H9 (cell line): ENCODE data around the gene OR2AE1. TPM values are rescaled to one million over a fixed set of nuclear protein-coding genes. Genes with fewer than 3 reads are reported as not detected.

Experiments used
- DNase-seq: peaks from one replicate; pipeline ENCODE4 v3.0.0-alpha.2; 2017
- H2AFZ ChIP-seq: one replicate; pipeline ENCODE4 v1.6.1; 2013; ENCODE audit warnings: mild to moderate bottlenecking, low read length, control low read depth, moderate library complexity
- H2AK5ac ChIP-seq: 2 replicates; pipeline ENCODE4 v1.6.1; 2013; ENCODE audit warnings: low read length, control low read depth, mixed read lengths; ENCODE audit not compliant: insufficient read length
- H2BK120ac ChIP-seq: one replicate; pipeline ENCODE4 v1.6.1; 2013; ENCODE audit warnings: low read depth, mild to moderate bottlenecking, low read length, control low read depth, inconsistent platforms; ENCODE audit not compliant: poor library complexity, severe bottlenecking
- H2BK12ac ChIP-seq: 2 replicates; pipeline ENCODE4 v1.6.1; 2013; ENCODE audit warnings: low read length, control low read depth, mixed read lengths, low read depth; ENCODE audit not compliant: insufficient read length
- H2BK15ac ChIP-seq: 2 replicates; pipeline ENCODE4 v1.6.1; 2013; ENCODE audit warnings: low read depth, low read length, control low read depth
- H2BK20ac ChIP-seq: one replicate; pipeline ENCODE4 v1.6.1; 2013; ENCODE audit warnings: low read depth, mild to moderate bottlenecking, low read length, control low read depth, inconsistent platforms; ENCODE audit not compliant: poor library complexity, severe bottlenecking
- H2BK5ac ChIP-seq: 2 replicates; pipeline ENCODE4 v1.6.1; 2013; ENCODE audit warnings: low read length, control low read depth, mixed read lengths; ENCODE audit not compliant: insufficient read length
- H3K14ac ChIP-seq: 2 replicates; pipeline ENCODE4 v1.6.1; 2013; ENCODE audit warnings: low read length, control low read depth; ENCODE audit not compliant: insufficient read depth
- H3K18ac ChIP-seq: 2 replicates; pipeline ENCODE4 v1.6.1; 2013; ENCODE audit warnings: low read depth, mild to moderate bottlenecking, mixed read lengths, low read length, control low read depth; ENCODE audit not compliant: insufficient read length
- H3K23ac ChIP-seq: 2 replicates; pipeline ENCODE4 v1.6.1; 2013; ENCODE audit warnings: low read length, control low read depth, mixed read lengths, low read depth; ENCODE audit not compliant: insufficient read length
- H3K23me2 ChIP-seq: 2 replicates; pipeline ENCODE4 v1.6.1; 2013; ENCODE audit warnings: low read depth, mild to moderate bottlenecking, mixed read lengths, low read length, control low read depth; ENCODE audit not compliant: insufficient read length, poor library complexity, severe bottlenecking
- H3K27ac ChIP-seq: 2 replicates; pipeline ENCODE4 v1.5.1; 2013; ENCODE audit warnings: low read length, control low read depth, mixed read lengths, low read depth; ENCODE audit not compliant: insufficient read length
- H3K27me3 ChIP-seq: 2 replicates; pipeline ENCODE4 v1.6.1; 2013; ENCODE audit warnings: low read length, control low read depth, inconsistent platforms; ENCODE audit not compliant: insufficient read depth
- H3K4ac ChIP-seq: 2 replicates; pipeline ENCODE4 v1.6.1; 2013; ENCODE audit warnings: low read depth, mild to moderate bottlenecking, control low read depth, inconsistent platforms, low read length, moderate library complexity
- H3K4me1 ChIP-seq: 2 replicates; pipeline ENCODE4 v1.6.1; 2013; ENCODE audit warnings: low read length, control low read depth, inconsistent platforms; ENCODE audit not compliant: insufficient read depth
- H3K4me2 ChIP-seq: 2 replicates; pipeline ENCODE4 v1.6.1; 2013; ENCODE audit warnings: low read length, control low read depth, mixed read lengths; ENCODE audit not compliant: insufficient read length, insufficient read depth
- H3K56ac ChIP-seq: 2 replicates; pipeline ENCODE4 v1.6.1; 2013; ENCODE audit warnings: low read depth, mild to moderate bottlenecking, mixed read lengths, low read length, control low read depth; ENCODE audit not compliant: insufficient read length
- H3K79me1 ChIP-seq: 2 replicates; pipeline ENCODE4 v1.6.1; 2013; ENCODE audit warnings: low read depth, mild to moderate bottlenecking, moderate library complexity, low read length, control low read depth, inconsistent platforms; ENCODE audit not compliant: insufficient read depth, poor library complexity, severe bottlenecking
- H3K79me2 ChIP-seq: 2 replicates; pipeline ENCODE4 v1.6.1; 2013; ENCODE audit warnings: low read length, control low read depth, inconsistent platforms; ENCODE audit not compliant: insufficient read depth
- H3K9ac ChIP-seq: 2 replicates; pipeline ENCODE4 v1.6.1; 2013; ENCODE audit warnings: low read length, control low read depth, mixed read lengths; ENCODE audit not compliant: insufficient read length; ENCODE audit errors: extremely low read depth
- H3K9me3 ChIP-seq: one replicate; pipeline ENCODE4 v1.6.1; 2013; ENCODE audit warnings: low read depth, low read length, inconsistent platforms; ENCODE audit not compliant: control insufficient read depth
- H3T11ph ChIP-seq: one replicate; pipeline ENCODE4 v1.6.1; 2013; ENCODE audit warnings: mild to moderate bottlenecking, low read length, control low read depth, inconsistent platforms
- H4K20me1 ChIP-seq: one replicate; pipeline ENCODE4 v1.6.1; 2013; ENCODE audit not compliant: control insufficient read depth, insufficient read length, insufficient read depth
- H4K5ac ChIP-seq: 2 replicates; pipeline ENCODE4 v1.6.1; 2013; ENCODE audit warnings: low read depth, mild to moderate bottlenecking, mixed read lengths, low read length, control low read depth; ENCODE audit not compliant: insufficient read length
- H4K8ac ChIP-seq: replicated peaks from 2 replicates; pipeline ENCODE4 v1.6.1; 2013; ENCODE audit warnings: low read length, control low read depth, mixed read lengths, low read depth; ENCODE audit not compliant: insufficient read length
- H4K91ac ChIP-seq: 2 replicates; pipeline ENCODE4 v1.6.1; 2013; ENCODE audit warnings: low read depth, mild to moderate bottlenecking, moderate library complexity, mixed read lengths, low read length, control low read depth; ENCODE audit not compliant: insufficient read length
- H3K27ac Mint-ChIP-seq, 3 experiments: 2 replicates in 2 of 3; 3 replicates in 1 of 3; pipeline ENCODE4 v1.8.0; 2020 to 2021; ENCODE audit warnings: mixed read lengths in 3 of 3, mild to moderate bottlenecking in 1 of 3, moderate library complexity in 1 of 3
- H3K27me3 Mint-ChIP-seq: 2 replicates; pipeline ENCODE4 v1.8.0; 2021; ENCODE audit warnings: low read depth, mild to moderate bottlenecking, moderate library complexity, mixed read lengths
- H3K36me3 Mint-ChIP-seq, 3 experiments: 2 replicates in 2 of 3; 3 replicates in 1 of 3; pipeline ENCODE4 v1.8.0; 2020 to 2021; ENCODE audit warnings: low read depth in 3 of 3, mixed read lengths in 3 of 3; ENCODE audit not compliant: insufficient read depth in 1 of 3
- H3K4me1 Mint-ChIP-seq, 2 experiments: 2 replicates each; pipeline ENCODE4 v1.8.0; 2020; ENCODE audit warnings: mixed read lengths in 2 of 2
- H3K4me3 Mint-ChIP-seq, 2 experiments: 2 replicates in 1 of 2; 3 replicates in 1 of 2; pipeline ENCODE4 v1.8.0; 2020 to 2021; ENCODE audit warnings: mild to moderate bottlenecking in 2 of 2, mixed read lengths in 2 of 2, moderate library complexity in 1 of 2
- H3K9me3 Mint-ChIP-seq, 2 experiments: 2 replicates in 1 of 2; 3 replicates in 1 of 2; pipeline ENCODE4 v1.8.0; 2020; ENCODE audit warnings: mild to moderate bottlenecking in 2 of 2, mixed read lengths in 2 of 2, moderate library complexity in 1 of 2
- WGBS: extraction: QIAGEN DNeasy Blood & Tissue Kit; methylation state at CpG from one replicate; pipeline ENCODE4 v1.1.7; 2013; ENCODE audit warnings: missing lambda C conversion rate, low lambda C conversion rate, mixed read lengths; ENCODE audit not compliant: insufficient read length; ENCODE audit errors: extremely low coverage; 5-methylcytosine and 5-hydroxymethylcytosine counted together
- total RNA-seq: library from RNA; stranded (reverse); gene quantifications from 2 replicates; pipeline ENCODE4 v1.2.1, GENCODE V29; 2021
- TF ChIP-seq, protein P1 (sequence below): fragments of 200-600 bp; sonication (generic); conservative IDR thresholded peaks from 3 replicates; pipeline ENCODE4 v1.8.0; 2021; ENCODE audit warnings: antibody characterized with exemption, mild to moderate bottlenecking

OR2AE1 gene
- total RNA-seq, 1 experiment from 2014 or later, result not detected

DNA sequence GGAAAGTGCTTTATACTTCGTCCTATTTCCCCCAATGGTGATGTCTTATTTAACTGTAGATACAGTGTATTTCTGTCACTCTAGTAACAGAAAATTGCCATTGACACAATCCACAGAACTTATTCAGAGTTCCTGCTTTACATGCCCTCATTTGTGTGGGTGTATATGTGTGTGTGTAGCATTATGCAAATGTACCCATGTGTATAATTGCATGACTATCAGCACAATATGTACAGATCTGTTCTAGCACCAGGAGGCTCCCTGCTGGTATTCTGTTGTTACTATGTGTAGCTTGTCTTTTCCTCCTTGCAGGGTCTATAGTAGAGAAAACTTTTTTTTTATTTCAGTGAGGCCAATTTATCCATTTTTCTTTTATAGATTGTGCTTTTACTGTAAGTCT, 32.5 kb downstream of the OR2AE1 start:
- H3K36me3 Mint-ChIP-seq, result no peaks in the 10 kb centered on the region; a peak in 1 of 7 replicates
- H2BK12ac ChIP-seq, result no peak overlapping the region
- no peak overlapping the region for H2BK120ac ChIP-seq
- TF ChIP-seq, protein P1, sequence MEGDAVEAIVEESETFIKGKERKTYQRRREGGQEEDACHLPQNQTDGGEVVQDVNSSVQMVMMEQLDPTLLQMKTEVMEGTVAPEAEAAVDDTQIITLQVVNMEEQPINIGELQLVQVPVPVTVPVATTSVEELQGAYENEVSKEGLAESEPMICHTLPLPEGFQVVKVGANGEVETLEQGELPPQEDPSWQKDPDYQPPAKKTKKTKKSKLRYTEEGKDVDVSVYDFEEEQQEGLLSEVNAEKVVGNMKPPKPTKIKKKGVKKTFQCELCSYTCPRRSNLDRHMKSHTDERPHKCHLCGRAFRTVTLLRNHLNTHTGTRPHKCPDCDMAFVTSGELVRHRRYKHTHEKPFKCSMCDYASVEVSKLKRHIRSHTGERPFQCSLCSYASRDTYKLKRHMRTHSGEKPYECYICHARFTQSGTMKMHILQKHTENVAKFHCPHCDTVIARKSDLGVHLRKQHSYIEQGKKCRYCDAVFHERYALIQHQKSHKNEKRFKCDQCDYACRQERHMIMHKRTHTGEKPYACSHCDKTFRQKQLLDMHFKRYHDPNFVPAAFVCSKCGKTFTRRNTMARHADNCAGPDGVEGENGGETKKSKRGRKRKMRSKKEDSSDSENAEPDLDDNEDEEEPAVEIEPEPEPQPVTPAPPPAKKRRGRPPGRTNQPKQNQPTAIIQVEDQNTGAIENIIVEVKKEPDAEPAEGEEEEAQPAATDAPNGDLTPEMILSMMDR, result no peak
- H3K4ac ChIP-seq, result no peak overlapping the region
- H4K91ac ChIP-seq, result no peak overlapping the region
- no peak overlapping the region for H2BK15ac ChIP-seq
- no peak overlapping the region for H2AK5ac ChIP-seq
- WGBS, result no CpG with 5 or more reads among the region's 1 CpG
- H3K27ac ChIP-seq, result no peak overlapping the region
- H3K27me3 Mint-ChIP-seq, result no peaks in the 10 kb centered on the region; the same call in 1 of the 2 replicates
- H3K9ac ChIP-seq, result no peak overlapping the region
- H3K18ac ChIP-seq, result no peak overlapping the region
- H2BK20ac ChIP-seq, result no peak overlapping the region
- H4K8ac ChIP-seq, result no peak overlapping the region
- H3K14ac ChIP-seq, result no peak overlapping the region
- H4K5ac ChIP-seq, result no peak overlapping the region
- H3T11ph ChIP-seq, result no peak overlapping the region
- H3K27me3 ChIP-seq, result no peaks in the 10 kb centered on the region
- no peaks in the 10 kb centered on the region for H3K9me3 Mint-ChIP-seq
- H2BK5ac ChIP-seq, result no peak overlapping the region
- H3K4me1 Mint-ChIP-seq, result peaks cover 41% of the 10 kb centered on the region in 2 experiments
- no peak overlapping the region for H3K4me2 ChIP-seq
- H3K4me1 ChIP-seq, result peaks cover 13% of the 10 kb centered on the region; the same call in 1 of the 2 replicates
- no peaks in the 10 kb centered on the region for H3K79me2 ChIP-seq
- H2AFZ ChIP-seq, result no peak overlapping the region
- no peaks in the 10 kb centered on the region for H3K79me1 ChIP-seq
- no peaks in the 10 kb centered on the region for H3K23me2 ChIP-seq
- H3K56ac ChIP-seq, result no peak overlapping the region
- H4K20me1 ChIP-seq, result no peaks in the 10 kb centered on the region
- H3K4me3 Mint-ChIP-seq, result no peak overlapping the region
- no peak for DNase-seq
- H3K27ac Mint-ChIP-seq, result no peak overlapping the region
- no peaks in the 10 kb centered on the region for H3K9me3 ChIP-seq
- H3K23ac ChIP-seq, result no peak overlapping the region
